ENCODE results near the gene TAC4.

DNA sequence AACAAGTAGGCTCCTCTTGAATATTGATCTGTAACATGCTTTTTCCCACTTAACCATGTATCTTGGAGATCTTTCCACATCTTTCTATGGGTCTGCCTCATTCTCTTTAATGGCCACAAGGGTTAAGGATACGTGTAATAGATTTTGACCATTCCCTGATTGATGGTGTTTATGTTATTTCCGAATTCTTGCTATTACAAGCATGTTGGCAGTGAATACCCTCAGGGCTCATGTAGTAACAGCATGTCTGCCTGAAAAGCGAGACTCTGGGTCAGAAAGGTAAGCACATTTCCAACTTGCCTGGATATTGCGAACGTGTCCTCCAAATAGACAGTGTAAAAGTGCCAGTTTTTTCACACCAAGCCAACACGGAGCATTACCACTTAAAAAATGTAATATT lies 5.0 kb downstream of the TAC4 start:
- TF ChIP-seq, protein P1, sequence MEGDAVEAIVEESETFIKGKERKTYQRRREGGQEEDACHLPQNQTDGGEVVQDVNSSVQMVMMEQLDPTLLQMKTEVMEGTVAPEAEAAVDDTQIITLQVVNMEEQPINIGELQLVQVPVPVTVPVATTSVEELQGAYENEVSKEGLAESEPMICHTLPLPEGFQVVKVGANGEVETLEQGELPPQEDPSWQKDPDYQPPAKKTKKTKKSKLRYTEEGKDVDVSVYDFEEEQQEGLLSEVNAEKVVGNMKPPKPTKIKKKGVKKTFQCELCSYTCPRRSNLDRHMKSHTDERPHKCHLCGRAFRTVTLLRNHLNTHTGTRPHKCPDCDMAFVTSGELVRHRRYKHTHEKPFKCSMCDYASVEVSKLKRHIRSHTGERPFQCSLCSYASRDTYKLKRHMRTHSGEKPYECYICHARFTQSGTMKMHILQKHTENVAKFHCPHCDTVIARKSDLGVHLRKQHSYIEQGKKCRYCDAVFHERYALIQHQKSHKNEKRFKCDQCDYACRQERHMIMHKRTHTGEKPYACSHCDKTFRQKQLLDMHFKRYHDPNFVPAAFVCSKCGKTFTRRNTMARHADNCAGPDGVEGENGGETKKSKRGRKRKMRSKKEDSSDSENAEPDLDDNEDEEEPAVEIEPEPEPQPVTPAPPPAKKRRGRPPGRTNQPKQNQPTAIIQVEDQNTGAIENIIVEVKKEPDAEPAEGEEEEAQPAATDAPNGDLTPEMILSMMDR (IDR thresholded peaks at IDR 0.05): no peak
- no peak for TF ChIP-seq EZH2 (IDR thresholded peaks at IDR 0.05; ENCODE audit: borderline replicate concordance, insufficient read depth, low read depth, low read length, poor library complexity, severe bottlenecking)

All from B cell (primary cell).